Measurements from ENCODE around the gene CD27. TPM values are rescaled to one million over a fixed set of nuclear protein-coding genes. Genes with fewer than 3 reads are reported as not detected.

The CD27 gene
- polyA plus RNA-seq, 1 donor from 2014 or later: 264 TPM

Other genes with a start within 250 kb of the CD27 start
- gene CD9, start 244.6 kb upstream of the CD27 start, polyA plus RNA-seq: 9.6 TPM
- not detected for gene PLEKHG6, start 134.3 kb upstream of the CD27 start, polyA plus RNA-seq
- gene TNFRSF1A, start 102.9 kb upstream of the CD27 start, polyA plus RNA-seq: 2.4 TPM
- not detected for gene SCNN1A, start 69.4 kb upstream of the CD27 start, polyA plus RNA-seq
- gene LTBR, start 60.8 kb upstream of the CD27 start, polyA plus RNA-seq: not detected
- gene TAPBPL, start 7.1 kb downstream of the CD27 start, polyA plus RNA-seq: 125 TPM
- 8.1 TPM for gene VAMP1, start 25.7 kb downstream of the CD27 start, polyA plus RNA-seq
- 165 TPM for gene MRPL51, start 48.3 kb downstream of the CD27 start, polyA plus RNA-seq
- gene NCAPD2, start 49.1 kb downstream of the CD27 start, polyA plus RNA-seq: 21.1 TPM
- 1,479 TPM for gene GAPDH, start 89.6 kb downstream of the CD27 start, polyA plus RNA-seq
- 12.3 TPM for gene IFFO1, start 111.1 kb downstream of the CD27 start, polyA plus RNA-seq
- gene NOP2, start 123.3 kb downstream of the CD27 start, polyA plus RNA-seq: 24.9 TPM
- gene CHD4, start 162.4 kb downstream of the CD27 start, polyA plus RNA-seq: 55.2 TPM
- gene LPAR5, start 191.0 kb downstream of the CD27 start, polyA plus RNA-seq: 63.6 TPM
- 5.8 TPM for gene ACRBP, start 202.5 kb downstream of the CD27 start, polyA plus RNA-seq
- gene ING4, start 218.2 kb downstream of the CD27 start, polyA plus RNA-seq: 76.6 TPM
- gene ZNF384, start 244.4 kb downstream of the CD27 start, polyA plus RNA-seq: 32.5 TPM

Data from IgD-negative memory B cell (primary cell).